ENCODE data around the gene DCAF8.

DCAF8 gene

GRCh38 chr1:160251687-160252526, 10.4 kb downstream of the DCAF8 start:
- no peak overlapping the region for H3K4me3 ChIP-seq (ENCODE audit: low read depth, low read length)
- TF ChIP-seq CTCF (IDR thresholded peaks at IDR 0.05; ENCODE audit: borderline replicate concordance, insufficient read depth, low read depth, low read length) = peak; percentile 45; the same call in 1 of the 2 replicates

GRCh38 chr1:160251011-160251410, 11.3 kb downstream of the DCAF8 start:
- no peak overlapping the region for H3K4me3 ChIP-seq (ENCODE audit: low read depth, low read length)
- TF ChIP-seq CTCF (IDR thresholded peaks at IDR 0.05; ENCODE audit: borderline replicate concordance, insufficient read depth, low read depth, low read length) = no peak

GRCh38 chr1:160247053-160247452, 15.3 kb downstream of the DCAF8 start:
- no peak for TF ChIP-seq CTCF (IDR thresholded peaks at IDR 0.05; ENCODE audit: borderline replicate concordance, insufficient read depth, low read depth, low read length)

GRCh38 chr1:160245434-160245833, 16.9 kb downstream of the DCAF8 start:
- TF ChIP-seq CTCF (IDR thresholded peaks at IDR 0.05; ENCODE audit: borderline replicate concordance, insufficient read depth, low read depth, low read length) = no peak
- H3K4me3 ChIP-seq (ENCODE audit: low read depth, low read length) = no peak overlapping the region

More at GRCh38 chr1:160247053-160247452, 15.3 kb downstream of the DCAF8 start:
- H3K4me3 ChIP-seq (ENCODE audit: low read depth, low read length) = no peak overlapping the region

- TF ChIP-seq CTCF (IDR thresholded peaks at IDR 0.05; ENCODE audit: borderline replicate concordance, insufficient read depth, low read depth, low read length) = no peak
- H3K4me3 ChIP-seq (ENCODE audit: low read depth, low read length) = no peak overlapping the region
Observed at GRCh38 chr1:160244209-160244608, 18.1 kb downstream of the DCAF8 start.

- TF ChIP-seq CTCF (IDR thresholded peaks at IDR 0.05; ENCODE audit: borderline replicate concordance, insufficient read depth, low read depth, low read length) = no peak
- H3K4me3 ChIP-seq (ENCODE audit: low read depth, low read length) = no peak overlapping the region
Observed at GRCh38 chr1:160243767-160244166, 18.6 kb downstream of the DCAF8 start.
